Subcutaneous adipose tissue (tissue), 4 donors: ENCODE measurements around the gene AASDH. TPM values are rescaled to one million over a fixed set of nuclear protein-coding genes. Genes with fewer than 3 reads are reported as not detected.

Experiments
- CTCF ChIP-seq: fragments of 450-650 bp; IDR thresholded peaks from one replicate; pipeline ENCODE4 v1.5.1; 2016; ENCODE audit warnings: low read depth, mild to moderate bottlenecking, control low read depth, antibody characterized with exemption, moderate library complexity
- total RNA-seq, 4 donors: library from RNA; depleted of rRNA; stranded (reverse); fragments of >200 nt; gene quantifications; one replicate each; pipeline ENCODE4 v1.1.0, GENCODE V29; 2016

AASDH gene
- total RNA-seq, 4 donors from 2014 or later: 7.9 to 11.4 (median 9.8) TPM

GRCh38 chr4:56370377-56370776 is 16.9 kb downstream of the AASDH start:
- no peak for TF ChIP-seq CTCF

GRCh38 chr4:56360071-56360470 is 27.2 kb downstream of the AASDH start:
- TF ChIP-seq CTCF: no peak

- TF ChIP-seq CTCF: no peak
Measured at GRCh38 chr4:56356650-56357049, 30.6 kb downstream of the AASDH start.

- no peak for TF ChIP-seq CTCF
Measured at GRCh38 chr4:56348576-56348975, 38.7 kb downstream of the AASDH start.

GRCh38 chr4:56345458-56345857 is 41.8 kb downstream of the AASDH start:
- TF ChIP-seq CTCF: no peak

GRCh38 chr4:56342746-56343145 is 44.5 kb downstream of the AASDH start:
- TF ChIP-seq CTCF: no peak

- no peak for TF ChIP-seq CTCF
Measured at GRCh38 chr4:56330691-56331090, 56.6 kb downstream of the AASDH start.
